GM12801 (cell line): ENCODE results near the gene ACOT11.

ENCODE experiments used
- CTCF ChIP-seq: IDR thresholded peaks from one replicate; pipeline ENCODE4 v1.5.1; 2011; ENCODE audit warnings: control low read depth; ENCODE audit not compliant: insufficient read length; ENCODE audit errors: extremely low read depth

The ACOT11 gene

GRCh38 chr1:54506594-54506993, 41.4 kb upstream of the ACOT11 start:
- no peak for TF ChIP-seq CTCF

- TF ChIP-seq CTCF, result no peak
These were observed 40.8 kb upstream of the ACOT11 start for GRCh38 chr1:54507033-54507870.

GRCh38 chr1:54510715-54511270, 37.2 kb upstream of the ACOT11 start:
- TF ChIP-seq CTCF, result no peak

- TF ChIP-seq CTCF, result no peak
These were observed 31.6 kb upstream of the ACOT11 start for GRCh38 chr1:54516249-54516920.

- no peak for TF ChIP-seq CTCF
These were observed 30.5 kb upstream of the ACOT11 start for GRCh38 chr1:54517496-54517895.

- TF ChIP-seq CTCF, result no peak
These were observed 29.5 kb upstream of the ACOT11 start for GRCh38 chr1:54518489-54518888.

- TF ChIP-seq CTCF, result no peak
These were observed 28.3 kb upstream of the ACOT11 start for GRCh38 chr1:54519709-54520108.
